Subcutaneous adipose tissue (tissue), 4 donors: ENCODE results near the gene RTN4RL2. TPM values are rescaled to one million over a fixed set of nuclear protein-coding genes. Genes with fewer than 3 reads are reported as not detected.

Experiments used
- total RNA-seq, 4 donors: library from RNA; depleted of rRNA; stranded (reverse); fragments of >200 nt; gene quantifications; one replicate each; pipeline ENCODE4 v1.1.0, GENCODE V29; 2016
- TF ChIP-seq, protein P1 (sequence below): fragments of 450-650 bp; IDR thresholded peaks from one replicate; pipeline ENCODE4 v1.5.1; 2016; ENCODE audit warnings: low read depth, mild to moderate bottlenecking, control low read depth, antibody characterized with exemption, moderate library complexity

Gene RTN4RL2
- total RNA-seq, 4 donors from 2014 or later, result 0.38 to 0.82 (median 0.68) TPM; not detected in 1

DNA sequence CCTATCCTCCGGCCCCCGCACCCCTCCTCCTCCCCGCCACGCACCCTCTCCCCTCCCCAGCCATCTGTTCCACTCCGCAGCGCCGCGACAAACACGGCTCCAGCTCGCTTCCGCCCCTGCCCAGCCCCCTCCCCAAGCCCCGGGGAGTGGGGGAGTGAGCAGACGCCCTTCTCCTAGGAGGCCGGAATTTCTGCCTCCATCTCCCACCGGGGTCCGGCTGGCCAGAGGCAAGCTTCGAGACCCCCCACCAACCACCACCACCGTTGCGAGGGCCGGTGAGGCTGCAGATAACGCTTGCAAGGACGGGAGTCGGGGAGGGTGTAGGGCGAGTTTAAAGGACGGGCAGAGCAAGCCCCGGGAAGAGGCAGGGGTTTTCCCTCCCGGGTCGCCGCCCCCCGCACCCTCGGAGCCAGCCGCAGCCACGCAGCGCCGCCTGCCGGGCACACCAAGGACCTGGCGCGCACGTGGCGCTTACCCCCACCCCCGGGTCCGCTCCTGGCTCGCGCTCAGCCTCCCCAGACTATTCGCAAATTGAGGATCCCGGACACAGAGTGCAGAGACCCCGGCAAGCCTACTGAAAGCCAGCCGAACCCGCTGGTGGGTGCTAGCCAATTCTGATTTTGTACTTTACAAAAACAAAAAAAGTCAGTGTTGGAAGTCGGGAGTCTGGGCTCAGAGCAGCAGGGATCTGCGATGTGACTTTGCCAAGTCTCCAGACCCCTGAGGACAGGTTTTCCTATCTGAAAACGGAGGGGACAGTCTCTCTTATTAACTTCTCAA is 22.6 kb downstream of the RTN4RL2 start:
- TF ChIP-seq, protein P1, sequence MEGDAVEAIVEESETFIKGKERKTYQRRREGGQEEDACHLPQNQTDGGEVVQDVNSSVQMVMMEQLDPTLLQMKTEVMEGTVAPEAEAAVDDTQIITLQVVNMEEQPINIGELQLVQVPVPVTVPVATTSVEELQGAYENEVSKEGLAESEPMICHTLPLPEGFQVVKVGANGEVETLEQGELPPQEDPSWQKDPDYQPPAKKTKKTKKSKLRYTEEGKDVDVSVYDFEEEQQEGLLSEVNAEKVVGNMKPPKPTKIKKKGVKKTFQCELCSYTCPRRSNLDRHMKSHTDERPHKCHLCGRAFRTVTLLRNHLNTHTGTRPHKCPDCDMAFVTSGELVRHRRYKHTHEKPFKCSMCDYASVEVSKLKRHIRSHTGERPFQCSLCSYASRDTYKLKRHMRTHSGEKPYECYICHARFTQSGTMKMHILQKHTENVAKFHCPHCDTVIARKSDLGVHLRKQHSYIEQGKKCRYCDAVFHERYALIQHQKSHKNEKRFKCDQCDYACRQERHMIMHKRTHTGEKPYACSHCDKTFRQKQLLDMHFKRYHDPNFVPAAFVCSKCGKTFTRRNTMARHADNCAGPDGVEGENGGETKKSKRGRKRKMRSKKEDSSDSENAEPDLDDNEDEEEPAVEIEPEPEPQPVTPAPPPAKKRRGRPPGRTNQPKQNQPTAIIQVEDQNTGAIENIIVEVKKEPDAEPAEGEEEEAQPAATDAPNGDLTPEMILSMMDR, result no peak

DNA sequence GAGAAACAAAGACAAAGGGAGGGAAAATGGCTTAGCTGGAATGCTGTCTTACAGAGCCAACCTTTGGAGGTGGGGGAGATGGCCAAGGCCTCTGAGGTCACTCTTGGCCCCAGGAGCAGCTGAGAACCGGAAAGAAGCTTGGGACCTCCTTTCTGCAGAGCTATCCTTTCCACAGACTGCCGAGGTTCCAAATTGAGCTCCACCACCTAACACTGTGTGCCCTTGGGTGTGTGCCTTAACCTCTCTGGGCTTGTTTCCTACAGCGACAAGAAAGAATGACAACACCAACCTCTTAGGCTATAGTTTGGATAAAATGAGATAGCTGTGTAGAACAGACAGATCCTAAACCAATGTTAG is 23.2 kb downstream of the RTN4RL2 start:
- TF ChIP-seq, protein P1, result no peak

DNA sequence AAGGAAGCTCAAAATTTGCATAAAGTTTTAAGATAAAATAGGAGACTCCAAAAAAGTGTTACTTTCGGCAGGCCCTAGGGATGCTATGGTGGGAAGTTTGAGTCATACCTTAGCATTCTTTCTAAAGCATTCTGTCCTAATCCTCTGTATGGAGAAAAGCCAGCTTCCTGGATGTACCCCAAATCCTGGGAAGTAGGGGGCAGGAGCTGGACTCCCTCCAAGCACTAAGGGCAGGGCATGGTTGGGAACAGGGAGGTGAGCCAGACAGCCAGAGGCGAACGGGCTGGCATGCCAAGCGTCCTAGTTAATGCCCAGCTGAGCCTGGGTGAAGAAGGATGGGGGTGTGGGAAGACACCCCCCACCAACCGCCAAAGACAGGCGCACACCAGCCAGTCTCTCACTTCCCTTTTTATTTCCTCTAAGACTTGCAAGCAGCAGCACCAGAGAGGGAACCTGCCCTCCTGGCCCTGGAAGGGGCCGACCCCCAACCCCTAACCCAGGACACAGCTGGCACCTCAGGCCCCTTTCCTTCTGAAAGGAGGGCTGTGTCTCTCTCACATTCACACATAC is 23.9 kb downstream of the RTN4RL2 start:
- TF ChIP-seq, protein P1, result no peak

DNA sequence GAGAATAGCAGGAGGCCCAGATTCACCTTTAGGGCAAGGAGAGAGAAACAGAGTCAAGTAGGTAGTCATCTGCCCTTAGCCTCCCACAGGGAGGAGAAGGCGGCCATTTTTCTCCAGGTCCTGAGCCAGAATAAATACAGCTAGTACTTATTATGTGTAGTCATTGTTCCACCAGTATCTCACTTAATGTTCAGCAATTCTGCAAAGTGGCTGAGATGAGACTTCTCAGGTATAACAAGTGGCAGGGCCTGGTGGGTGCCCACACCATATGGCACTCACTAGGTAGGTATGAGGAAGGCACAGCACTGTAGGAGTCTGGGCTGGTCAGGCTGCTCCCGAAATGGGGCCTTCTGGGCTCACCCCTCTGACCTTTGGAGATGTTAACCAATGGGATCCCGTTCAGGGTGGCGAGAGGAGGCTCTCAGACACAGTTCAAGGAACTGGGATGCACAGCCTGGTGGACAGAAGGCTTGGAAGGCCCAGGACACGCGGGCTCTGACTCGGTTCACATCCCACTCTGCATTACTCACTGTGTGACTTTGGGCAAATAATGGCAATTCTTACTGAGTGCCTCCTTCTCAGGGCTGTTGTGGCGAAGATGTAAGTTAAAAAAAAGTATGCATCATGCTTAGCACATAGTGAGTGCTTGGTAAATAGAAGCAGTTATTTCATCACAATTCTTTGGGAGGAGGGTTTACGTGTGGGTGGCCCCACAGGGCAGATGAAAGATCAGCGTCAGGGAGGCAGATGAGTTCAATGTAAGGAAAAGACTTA is 25.1 kb downstream of the RTN4RL2 start:
- TF ChIP-seq, protein P1, result no peak

DNA sequence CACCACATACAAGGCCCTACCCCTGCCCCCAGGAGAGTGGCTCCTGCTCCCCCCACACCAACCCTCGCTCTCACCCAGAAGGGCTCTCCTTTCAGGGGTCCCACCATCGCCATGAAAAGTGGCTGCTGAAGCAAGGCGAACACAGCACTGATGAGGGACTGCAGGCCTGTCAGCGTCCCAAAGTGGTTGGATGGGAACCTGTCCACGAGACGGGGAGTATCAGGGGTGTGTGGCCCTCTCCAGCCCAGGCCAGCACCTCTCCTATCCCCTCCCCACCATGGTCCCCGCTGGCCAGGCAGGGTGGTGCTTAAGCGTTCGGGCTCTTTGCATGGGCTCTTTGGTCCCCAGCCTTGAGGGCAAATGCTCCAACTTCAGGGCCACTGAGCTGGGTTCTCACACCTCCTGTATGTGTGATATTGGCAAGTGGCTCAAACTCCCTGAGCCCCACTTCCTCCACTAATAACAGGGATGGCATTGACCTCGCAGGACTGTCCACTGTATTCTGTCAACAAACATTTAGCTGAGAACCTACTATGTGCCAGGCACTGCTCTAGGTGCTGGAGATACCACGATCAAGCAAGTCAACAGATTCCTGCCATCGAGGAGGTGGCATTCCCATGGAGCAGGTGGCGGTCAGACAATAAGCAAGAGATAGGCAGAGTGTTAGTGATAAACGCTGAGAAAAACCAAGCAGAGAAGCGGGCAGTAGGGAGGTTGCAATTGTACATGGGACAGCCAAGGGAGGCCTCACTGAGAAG is 26.9 kb downstream of the RTN4RL2 start:
- TF ChIP-seq, protein P1, result no peak

DNA sequence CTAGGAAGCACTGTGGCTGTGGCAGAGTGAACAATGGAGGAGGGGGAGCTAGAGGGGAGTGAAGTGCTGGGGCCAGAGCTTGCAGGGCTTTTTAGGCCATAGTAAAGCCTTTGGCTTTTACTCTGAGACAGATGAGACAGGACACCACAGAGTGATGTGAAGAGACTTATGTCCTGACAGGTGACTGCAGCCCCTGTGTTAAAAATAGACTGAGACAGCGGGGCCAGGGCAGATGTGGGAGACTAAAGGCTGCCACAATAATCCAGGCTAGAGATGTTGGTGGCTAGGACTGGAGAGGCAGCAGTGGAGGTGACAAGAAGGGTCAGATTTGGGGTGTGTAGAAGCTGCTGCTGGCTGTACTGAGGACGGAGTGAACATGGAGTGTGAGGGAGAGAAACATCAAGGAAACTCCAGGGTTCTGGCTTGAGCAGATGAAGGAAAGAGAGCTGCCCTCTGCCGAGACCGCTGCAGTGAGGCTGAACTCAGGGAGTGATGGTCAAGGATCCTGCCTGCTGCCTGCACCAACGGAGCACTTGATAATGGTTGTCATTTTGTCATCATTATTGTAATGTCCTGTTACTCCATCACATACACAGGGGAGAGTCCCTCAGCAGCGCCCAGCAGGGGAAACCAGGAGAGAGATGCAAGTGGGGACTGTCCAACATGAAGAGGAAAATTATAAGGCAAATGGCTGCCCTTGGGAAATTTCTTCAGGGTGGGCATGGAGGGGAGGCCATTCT is 27.8 kb downstream of the RTN4RL2 start:
- TF ChIP-seq, protein P1, result no peak
